ENCODE results near the gene PTPRJ. TPM values are rescaled to one million over a fixed set of nuclear protein-coding genes. Genes with fewer than 3 reads are reported as not detected.

PTPRJ gene
- total RNA-seq, 1 experiment from 2014 or later: 11.0 TPM

GRCh38 chr11:48029681-48030290, 49.4 kb downstream of the PTPRJ start:
- BruUV-seq (replicated peaks): no TSS peak
- peak overlapping the region; percentile 25 for H3K27ac Mint-ChIP-seq (ENCODE audit: unreplicated experiment)
- no peak for TF ChIP-seq CTCF (IDR thresholded peaks at IDR 0.05; ENCODE audit: insufficient read depth in 1 of 2, low read depth in 1 of 2, low read length in 1 of 2, severe bottlenecking in 1 of 2, unreplicated experiment in 1 of 2)
- H3K27me3 Mint-ChIP-seq (ENCODE audit: insufficient read depth, unreplicated experiment): no peaks in the 10 kb centered on the region
- no peaks in the 10 kb centered on the region for H3K36me3 Mint-ChIP-seq (ENCODE audit: insufficient read depth, unreplicated experiment)
- no peaks in the 10 kb centered on the region for H3K4me1 ChIP-seq
- H3K4me3 ChIP-seq (ENCODE audit: low read depth, low read length): no peak overlapping the region
- H3K4me1 Mint-ChIP-seq (ENCODE audit: low read depth, unreplicated experiment): peaks cover 8% of the 10 kb centered on the region
- CTCF ChIA-PET: no interaction called here
- POLR2A ChIA-PET: no interaction called here
- H3K9me3 ChIP-seq: no peaks in the 10 kb centered on the region
- no peak for DNase-seq
- no peaks in the 10 kb centered on the region for H3K36me3 ChIP-seq (ENCODE audit: control insufficient read depth, insufficient read depth, low read length)
- H3K4me3 Mint-ChIP-seq (ENCODE audit: unreplicated experiment): no peak overlapping the region
- intact Hi-C loops (cut with micrococcal nuclease; ENCODE audit: unreplicated experiment): no loop called here
- H3K27me3 ChIP-seq (replicated peaks; ENCODE audit: control insufficient read depth, insufficient read depth, low read length): no peaks in the 10 kb centered on the region
- no peaks in the 10 kb centered on the region for H3K9me3 Mint-ChIP-seq (ENCODE audit: unreplicated experiment)

- H3K9me3 Mint-ChIP-seq (ENCODE audit: unreplicated experiment): no peaks in the 10 kb centered on the region
- CTCF ChIA-PET: no interaction called here
- H3K4me3 ChIP-seq (ENCODE audit: low read depth, low read length): no peak overlapping the region
Observed at GRCh38 chr11:48031602-48032001, 51.2 kb downstream of the PTPRJ start.

GRCh38 chr11:48032721-48033120, 52.4 kb downstream of the PTPRJ start:
- no peaks in the 10 kb centered on the region for H3K27me3 ChIP-seq (replicated peaks; ENCODE audit: control insufficient read depth, insufficient read depth, low read length)
- H3K27me3 Mint-ChIP-seq (ENCODE audit: insufficient read depth, unreplicated experiment): no peaks in the 10 kb centered on the region
- ChIA-PET CTCF (interaction anchor here (0.7 kb wide), 1 partner anchor 77 kb away, joined by 3 read pairs; no protein-coding TSS in a partner anchor), POLR2A (no interaction called here)
- no peak overlapping the region for H3K27ac Mint-ChIP-seq (ENCODE audit: unreplicated experiment)
- H3K36me3 ChIP-seq (ENCODE audit: control insufficient read depth, insufficient read depth, low read length): no peaks in the 10 kb centered on the region
- no peaks in the 10 kb centered on the region for H3K9me3 ChIP-seq
- intact Hi-C loops (cut with micrococcal nuclease; ENCODE audit: unreplicated experiment): no loop called here
- no TSS peak for BruUV-seq (replicated peaks)
- H3K9me3 Mint-ChIP-seq (ENCODE audit: unreplicated experiment): no peaks in the 10 kb centered on the region
- no peak for TF ChIP-seq CTCF (IDR thresholded peaks at IDR 0.05; ENCODE audit: insufficient read depth in 1 of 2, low read depth in 1 of 2, low read length in 1 of 2, severe bottlenecking in 1 of 2, unreplicated experiment in 1 of 2)
- H3K4me1 Mint-ChIP-seq (ENCODE audit: low read depth, unreplicated experiment): peaks cover 8% of the 10 kb centered on the region
- H3K4me3 Mint-ChIP-seq (ENCODE audit: unreplicated experiment): no peak overlapping the region
- H3K4me3 ChIP-seq (ENCODE audit: low read depth, low read length): no peak overlapping the region
- no peak for DNase-seq
- H3K36me3 Mint-ChIP-seq (ENCODE audit: insufficient read depth, unreplicated experiment): no peaks in the 10 kb centered on the region
- no peaks in the 10 kb centered on the region for H3K4me1 ChIP-seq

More at GRCh38 chr11:48031602-48032001, 51.2 kb downstream of the PTPRJ start:
- no peaks in the 10 kb centered on the region for H3K27me3 Mint-ChIP-seq (ENCODE audit: insufficient read depth, unreplicated experiment)
- no peak overlapping the region for H3K4me3 Mint-ChIP-seq (ENCODE audit: unreplicated experiment)
- H3K36me3 ChIP-seq (ENCODE audit: control insufficient read depth, insufficient read depth, low read length): no peaks in the 10 kb centered on the region
- no peak for TF ChIP-seq CTCF (IDR thresholded peaks at IDR 0.05; ENCODE audit: insufficient read depth in 1 of 2, low read depth in 1 of 2, low read length in 1 of 2, severe bottlenecking in 1 of 2, unreplicated experiment in 1 of 2)
- peaks cover 8% of the 10 kb centered on the region for H3K4me1 Mint-ChIP-seq (ENCODE audit: low read depth, unreplicated experiment)
- no TSS peak for BruUV-seq (replicated peaks)
- H3K4me1 ChIP-seq: no peaks in the 10 kb centered on the region
- intact Hi-C loops (cut with micrococcal nuclease; ENCODE audit: unreplicated experiment): no loop called here
- H3K36me3 Mint-ChIP-seq (ENCODE audit: insufficient read depth, unreplicated experiment): no peaks in the 10 kb centered on the region
- H3K27me3 ChIP-seq (replicated peaks; ENCODE audit: control insufficient read depth, insufficient read depth, low read length): no peaks in the 10 kb centered on the region
- DNase-seq: no peak
- no peak overlapping the region for H3K27ac Mint-ChIP-seq (ENCODE audit: unreplicated experiment)
- no peaks in the 10 kb centered on the region for H3K9me3 ChIP-seq
- POLR2A ChIA-PET: no interaction called here

Measured in Caco-2 (cell line).